Heart left ventricle (tissue), 13 donors: ENCODE data around the gene FAM168A.

ENCODE experiments used
- CTCF ChIP-seq, 12 donors: fragments of 200-600 bp; sonication (generic) in 4 of 12; IDR thresholded peaks; one replicate each; pipeline versions ENCODE4 v1.5.0 to v1.8.0; 2018 to 2022; ENCODE audit warnings: antibody characterized with exemption in 12 of 12, mild to moderate bottlenecking in 5 of 12
- POLR2A ChIP-seq, 2 donors: fragments of 450-650 bp; IDR thresholded peaks; one replicate each; pipeline ENCODE4 v1.6.1; 2017; ENCODE audit warnings: antibody characterized with exemption in 2 of 2, mild to moderate bottlenecking in 2 of 2, moderate library complexity in 2 of 2
- donor health status: ischemic (EF 13 %, LVEDD 7.1; RV severe dilation, severe dysfunction).
- donor health status: DM: no; HTN: yes; CAD: no.
- donor health status: DM: no; HTN: no; CAD: no.
- donor health status: ischemic (EF 25% LVEDD 6.9; RV normal size, moderate dysfunction).
- donor health status: ischemic (EF 25% LVEDD 5.7; RV mildly dilated, moderate dysfunction).
- donor health status: ischemic (EF 35%, LVEDD 5.7; RV mildly dilated, moderate dysfunction).
- donor health status: nonischemic (EF 11% LVEDD 7.7; RV severe dilation, severe dysfunction).
- donor health status: DM: yes; HTN: yes; CAD: no.
- donor health status: PGD.
- donor health status: ischemic (EF 29% LVEDD 5.4; RV normal size, mild dysfunction).
- donor health status: nonischemic (EF 23%, LVEDD 6.1; RV moderate dilation, normal function).

- no peak for TF ChIP-seq CTCF (IDR thresholded peaks at IDR 0.05)
- TF ChIP-seq POLR2A (IDR thresholded peaks at IDR 0.05) = no peak
These were observed 103.8 kb downstream of the FAM168A start for GRCh38 chr11:73493956-73494598.
